ENCODE results near the gene TSG101.

The TSG101 gene, protein sequence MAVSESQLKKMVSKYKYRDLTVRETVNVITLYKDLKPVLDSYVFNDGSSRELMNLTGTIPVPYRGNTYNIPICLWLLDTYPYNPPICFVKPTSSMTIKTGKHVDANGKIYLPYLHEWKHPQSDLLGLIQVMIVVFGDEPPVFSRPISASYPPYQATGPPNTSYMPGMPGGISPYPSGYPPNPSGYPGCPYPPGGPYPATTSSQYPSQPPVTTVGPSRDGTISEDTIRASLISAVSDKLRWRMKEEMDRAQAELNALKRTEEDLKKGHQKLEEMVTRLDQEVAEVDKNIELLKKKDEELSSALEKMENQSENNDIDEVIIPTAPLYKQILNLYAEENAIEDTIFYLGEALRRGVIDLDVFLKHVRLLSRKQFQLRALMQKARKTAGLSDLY

DNA sequence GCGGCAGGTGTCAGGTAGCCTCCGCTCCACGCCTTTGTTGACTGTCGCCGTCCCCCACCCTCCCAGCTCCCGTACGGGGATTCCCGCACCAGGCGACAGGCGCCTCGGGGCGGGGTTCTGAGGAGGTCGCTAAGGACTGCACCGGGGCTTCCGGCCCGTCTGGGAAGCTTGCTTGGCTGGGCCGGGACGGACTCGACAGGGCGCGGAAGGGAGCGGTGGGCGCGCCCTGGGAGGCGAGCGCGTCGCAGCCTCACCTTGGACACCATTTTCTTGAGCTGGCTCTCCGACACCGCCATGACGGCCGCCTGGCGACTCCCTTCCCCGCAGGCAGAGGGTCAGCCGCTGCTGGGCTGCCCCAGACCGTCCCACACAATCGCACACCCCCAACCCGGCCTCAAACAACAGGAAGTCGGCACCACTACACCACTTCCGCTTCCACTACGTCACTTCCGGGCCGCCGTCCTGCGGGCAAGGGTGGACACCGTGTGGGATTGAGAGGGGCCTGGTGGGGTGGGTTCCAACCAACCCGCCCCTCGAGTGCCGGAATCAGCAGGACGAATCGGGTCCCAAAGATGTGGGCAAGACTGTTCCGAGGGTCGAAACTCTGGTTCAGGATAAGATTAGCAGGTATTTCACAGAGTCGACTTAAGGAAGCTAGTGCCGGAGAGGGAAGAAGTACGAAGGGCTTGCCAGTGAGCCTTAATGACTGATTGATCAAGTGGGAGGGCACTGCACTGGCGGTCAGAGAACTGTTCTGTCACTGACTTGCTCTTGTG lies at the start of gene TSG101:
TSG101 (minus strand) TSS at position 422 of the 776 bp plus-strand sequence; CDS start at position 296, 126 bp downstream.
- FAIRE-seq (no peak), DNase-seq (ENCODE audit: low spot score) (peak; percentile 77)

DNA sequence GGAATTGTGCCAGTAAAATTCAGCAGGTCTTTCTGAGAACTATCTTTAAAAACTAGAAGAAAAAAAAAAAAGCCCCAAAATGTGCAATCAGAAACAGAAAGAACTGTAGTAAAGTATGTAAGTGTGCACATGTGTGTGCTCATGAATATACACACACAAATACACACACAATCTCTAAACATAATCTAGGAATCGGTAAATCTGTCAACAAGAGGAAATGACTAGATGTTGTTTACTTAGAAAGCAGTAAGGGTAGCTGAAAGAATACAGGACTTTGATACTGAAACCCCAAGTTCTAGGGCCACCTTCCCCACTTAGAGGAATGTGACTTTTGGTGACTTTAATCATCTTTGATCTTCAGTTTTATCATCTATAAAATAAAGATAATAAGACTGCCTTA lies 48.6 kb upstream of the TSG101 start:
- no peak for DNase-seq (ENCODE audit: low spot score)
- FAIRE-seq: no peak

DNA sequence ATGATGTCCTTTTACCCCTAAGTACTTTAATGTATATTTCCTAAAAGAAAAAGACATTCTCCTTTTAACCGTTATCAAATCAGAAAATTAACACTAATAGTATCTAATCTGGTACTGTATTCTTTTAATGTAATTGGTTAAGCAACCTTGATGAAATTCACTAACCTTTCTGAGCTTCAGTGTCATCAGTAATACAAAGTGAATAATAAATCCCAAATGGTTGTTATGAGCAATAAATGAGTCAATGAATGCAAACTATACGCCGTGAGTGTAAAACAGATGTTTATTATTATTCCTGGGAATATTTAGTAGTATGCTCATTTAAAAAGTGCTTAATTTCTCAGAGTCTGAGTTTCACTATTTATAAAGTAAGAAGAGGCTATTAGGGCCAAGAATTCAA lies 40.3 kb upstream of the TSG101 start:
- FAIRE-seq: no peak

DNA sequence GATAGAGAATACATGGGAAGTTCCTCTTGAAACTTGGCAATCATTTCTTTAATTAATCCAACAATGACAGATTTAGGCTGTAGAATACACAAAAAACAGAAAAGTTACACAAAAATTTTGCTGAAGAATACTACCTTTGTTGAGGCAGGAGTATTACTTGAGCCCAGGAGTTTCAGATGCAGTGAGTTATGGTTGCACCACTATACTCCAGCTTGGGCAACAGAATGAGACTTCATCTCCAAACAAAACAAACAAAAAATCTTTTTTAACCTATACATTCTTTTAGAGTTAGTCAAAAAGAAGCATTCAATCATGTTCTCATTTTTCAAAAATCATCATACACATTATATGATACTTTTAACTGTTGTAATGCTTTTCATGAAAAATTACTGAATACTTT lies 39.7 kb upstream of the TSG101 start:
- FAIRE-seq (no peak), DNase-seq (ENCODE audit: low spot score) (no peak)

More for the DNA sequence above, 40.3 kb upstream of the TSG101 start:
- no peak for DNase-seq (ENCODE audit: low spot score)

DNA sequence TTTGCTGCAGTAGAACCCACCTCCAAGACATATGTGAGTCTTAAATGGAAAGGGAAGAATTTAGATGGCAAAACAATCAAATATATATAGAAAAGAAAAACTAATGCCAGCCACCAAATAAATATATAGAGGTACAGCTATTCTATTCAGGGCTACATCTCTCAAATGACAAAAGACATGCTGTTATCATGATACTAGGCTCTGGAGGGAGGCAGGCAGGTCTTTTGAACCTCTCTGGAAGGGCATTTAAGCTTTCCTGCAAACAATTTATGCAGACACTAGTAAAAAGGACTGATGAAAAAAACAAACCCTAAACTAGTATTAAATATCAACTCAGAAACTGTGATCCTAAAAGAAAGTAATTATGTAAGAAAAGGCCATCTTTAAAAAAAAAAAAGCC lies 37.4 kb upstream of the TSG101 start:
- no peak for FAIRE-seq

DNA sequence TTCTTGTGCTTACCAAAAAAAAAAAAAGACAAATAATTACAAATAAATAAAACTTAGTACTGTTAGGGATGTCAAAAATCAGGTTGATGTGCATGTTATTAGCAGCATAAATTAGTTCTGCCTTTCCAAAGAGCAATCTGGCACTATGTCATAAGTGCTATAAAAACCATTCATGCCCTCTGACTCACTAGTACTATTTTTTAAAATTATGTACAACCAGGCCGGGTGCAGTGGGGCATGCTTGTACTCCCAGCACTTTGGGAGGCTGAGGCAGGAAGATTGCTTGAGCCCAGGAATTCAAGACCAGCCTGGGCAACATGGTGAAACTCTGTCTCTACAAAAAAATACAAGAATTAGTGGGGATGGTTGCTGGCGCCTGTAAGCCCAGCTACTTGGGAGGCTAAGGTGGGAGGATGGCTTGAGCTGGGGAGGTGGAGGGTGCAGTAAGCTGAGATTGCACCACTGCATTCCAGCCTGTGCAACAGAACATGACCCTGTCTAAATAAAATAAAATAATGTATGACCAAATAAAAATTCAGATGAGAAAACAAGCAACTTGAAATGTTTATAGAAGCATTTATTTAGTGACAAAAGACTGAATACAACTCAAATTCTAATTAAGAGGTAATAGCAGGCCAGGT lies 36.5 kb upstream of the TSG101 start:
- FAIRE-seq (no peak), DNase-seq (ENCODE audit: low spot score) (no peak)

More for the DNA sequence above, 37.4 kb upstream of the TSG101 start:
- DNase-seq (ENCODE audit: low spot score): no peak

DNA sequence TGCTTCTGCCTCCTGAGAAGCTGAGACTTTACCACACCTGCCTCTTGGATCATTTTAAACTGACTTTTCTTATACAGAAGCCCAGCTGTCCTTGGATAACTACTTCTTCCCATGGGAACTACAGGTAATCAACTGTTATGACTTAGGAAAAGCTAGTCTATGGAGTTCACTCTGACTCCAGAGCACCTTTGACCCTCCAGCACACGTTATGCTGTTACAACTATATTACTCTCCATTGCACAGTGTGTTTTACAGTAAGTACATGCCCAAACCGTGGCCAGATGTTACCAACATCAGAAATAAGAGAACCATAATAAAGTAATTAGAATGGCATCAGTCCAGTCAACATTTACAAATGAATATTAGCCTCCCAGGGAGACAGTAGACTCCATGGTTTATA lies 21.3 kb upstream of the TSG101 start:
- FAIRE-seq: no peak

DNA sequence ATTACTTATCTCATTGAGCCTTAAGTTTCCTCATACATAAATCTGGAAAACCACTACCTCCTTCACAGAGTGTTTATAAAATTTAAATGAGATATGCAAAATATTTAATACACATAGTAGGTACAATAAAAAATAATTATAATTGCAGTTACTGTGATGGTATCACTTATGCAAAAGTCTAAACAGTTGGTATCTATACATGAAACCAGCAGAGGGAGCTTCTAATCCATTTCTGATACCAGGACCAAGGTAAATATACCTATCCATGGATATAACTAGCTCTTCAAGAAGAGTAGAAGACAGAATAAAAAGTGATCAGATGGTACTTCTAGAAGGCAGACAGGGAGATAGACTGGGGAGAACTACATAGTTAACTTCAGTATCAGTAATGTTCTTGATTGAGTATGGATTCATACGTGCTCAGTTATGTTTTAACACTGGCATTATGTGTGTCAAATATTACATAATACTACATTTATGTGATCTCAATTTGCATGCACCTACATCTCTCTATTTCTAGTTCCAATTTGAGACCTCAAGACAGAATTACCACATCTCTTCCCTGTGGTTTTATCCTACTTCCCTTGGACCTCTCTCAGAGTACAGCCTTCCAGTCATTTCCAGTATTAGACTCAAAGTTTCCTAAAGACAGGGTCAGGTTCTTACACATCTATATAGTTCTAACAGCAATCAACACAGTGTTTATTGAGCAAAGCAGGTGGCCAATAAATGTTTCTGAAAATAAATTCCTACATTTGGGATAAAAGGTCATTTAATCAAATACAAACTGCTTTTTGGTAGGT lies 13.7 kb upstream of the TSG101 start:
- DNase-seq (ENCODE audit: low spot score) (peak; percentile 35), FAIRE-seq (no peak)

More for the DNA sequence above, 21.3 kb upstream of the TSG101 start:
- DNase-seq (ENCODE audit: low spot score): no peak

DNA sequence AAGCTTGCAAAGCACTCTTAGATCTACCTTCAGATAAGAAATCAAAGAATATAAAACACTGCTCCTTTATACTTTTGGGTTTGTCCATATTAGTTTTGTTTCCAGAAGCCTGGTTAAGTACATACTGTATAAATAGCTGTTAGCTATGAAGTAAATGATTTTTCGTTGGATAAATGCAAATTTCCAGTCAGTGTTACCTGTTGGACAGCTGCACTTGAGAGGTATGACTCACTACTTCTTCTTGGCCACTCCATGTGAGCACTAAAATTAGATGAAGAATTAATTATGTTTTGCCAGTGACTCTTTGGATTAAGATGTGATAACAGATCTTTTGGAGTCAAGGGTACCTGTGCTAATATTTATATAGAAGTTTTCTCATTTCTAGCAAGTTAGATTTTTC lies 9.5 kb upstream of the TSG101 start:
- DNase-seq (ENCODE audit: low spot score) (no peak), FAIRE-seq (no peak)

DNA sequence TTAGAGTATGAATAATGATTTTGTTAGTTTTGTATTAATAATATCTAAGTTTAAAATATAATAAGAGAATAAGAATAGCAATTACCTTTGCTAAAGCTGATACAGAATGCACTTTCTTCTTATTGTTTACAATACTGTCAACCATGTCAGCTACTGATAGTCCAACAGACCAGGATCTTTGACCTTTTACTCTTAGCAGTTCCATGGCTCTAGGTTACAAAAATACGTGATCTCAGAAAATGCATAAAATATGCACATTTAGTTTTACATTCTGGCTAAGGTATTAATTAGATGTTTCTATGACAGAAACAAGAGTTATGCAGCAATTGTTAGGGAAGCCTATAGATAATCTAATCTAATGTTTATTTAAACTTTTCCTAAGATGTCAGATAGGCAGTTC lies 7.5 kb upstream of the TSG101 start:
- FAIRE-seq: no peak
- no peak for DNase-seq (ENCODE audit: low spot score)

DNA sequence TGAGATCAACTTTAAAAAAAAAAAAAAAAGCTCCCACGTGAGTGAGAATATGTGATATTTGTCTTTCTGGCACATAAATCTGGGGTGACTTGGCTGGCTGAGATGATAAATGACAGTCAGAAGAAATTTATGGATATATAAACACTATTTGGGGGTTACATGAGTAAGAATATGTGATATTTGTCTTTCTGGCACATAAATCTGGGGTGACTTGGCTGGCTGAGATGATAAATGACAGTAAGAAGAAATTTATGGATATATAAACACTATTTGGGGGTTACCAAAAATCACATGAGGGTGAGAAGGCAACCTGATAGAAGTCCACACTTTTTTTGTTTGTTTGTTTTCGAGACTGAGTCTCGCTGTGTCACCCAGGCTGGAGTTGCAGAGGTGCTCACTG lies 6.6 kb upstream of the TSG101 start:
- FAIRE-seq: no peak

DNA sequence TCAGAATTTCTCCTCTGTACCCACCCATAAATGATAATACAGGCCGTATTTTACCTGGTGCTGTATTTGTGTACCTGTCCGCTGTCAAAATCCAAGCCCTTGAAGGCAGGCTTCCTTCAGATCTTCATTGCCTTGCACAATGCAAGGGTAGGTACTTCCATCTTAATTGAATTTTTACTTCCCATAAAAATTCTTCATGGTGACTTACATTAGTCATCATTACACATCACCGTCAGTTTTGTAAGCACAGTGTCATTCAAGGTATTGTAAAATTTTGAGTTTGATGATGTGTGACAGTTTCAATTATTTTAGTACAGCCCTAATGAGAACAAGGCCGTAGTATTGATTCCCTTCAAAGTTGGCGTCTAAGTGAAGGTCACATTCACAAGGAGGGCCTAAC lies 770 bp upstream of the TSG101 start:
- no peak for FAIRE-seq

More for the DNA sequence above, 6.6 kb upstream of the TSG101 start:
- DNase-seq (ENCODE audit: low spot score): no peak

DNA sequence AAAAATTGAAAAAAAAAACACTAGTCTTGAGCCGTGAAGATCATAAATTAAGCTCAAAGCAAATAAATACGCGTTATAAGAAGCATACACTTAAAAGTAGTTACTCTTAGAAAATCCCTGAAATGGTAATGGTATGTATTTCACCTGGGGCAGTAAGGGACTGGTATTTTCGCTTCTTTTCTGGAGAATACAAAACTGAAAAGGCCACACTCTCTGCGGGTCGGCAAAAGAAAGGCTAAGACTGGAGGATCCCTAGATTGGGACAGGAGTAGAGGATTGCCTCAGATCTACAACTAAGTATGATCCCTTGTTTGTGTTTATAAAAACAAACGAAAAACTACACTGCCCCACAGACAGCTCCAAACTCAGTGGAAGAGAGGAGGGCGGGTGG lies 617 bp downstream of the TSG101 start:
- FAIRE-seq: no peak
- no peak for DNase-seq (ENCODE audit: low spot score)

More for the DNA sequence above, 770 bp upstream of the TSG101 start:
- peak; percentile 30 for DNase-seq (ENCODE audit: low spot score)

DNA sequence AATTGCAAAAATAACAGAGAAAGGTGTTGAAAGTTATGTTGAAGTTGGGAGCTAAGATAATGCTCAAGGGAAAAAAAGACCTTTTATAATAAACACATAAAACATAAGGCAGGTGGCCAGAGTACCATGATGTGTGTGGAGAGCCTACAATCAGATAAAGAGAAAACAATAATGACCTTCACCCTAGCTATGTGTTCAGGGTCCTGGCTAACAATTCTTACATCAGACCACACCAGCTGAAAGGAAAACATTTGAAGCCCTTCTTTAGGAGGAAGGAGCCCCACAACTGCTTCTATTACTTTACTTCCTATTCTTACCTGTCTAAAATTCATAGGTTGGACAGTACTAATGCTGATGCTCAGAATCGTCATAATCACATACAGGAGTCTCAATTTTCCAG lies 2.5 kb downstream of the TSG101 start:
- no peak for DNase-seq (ENCODE audit: low spot score)
- no peak for FAIRE-seq

DNA sequence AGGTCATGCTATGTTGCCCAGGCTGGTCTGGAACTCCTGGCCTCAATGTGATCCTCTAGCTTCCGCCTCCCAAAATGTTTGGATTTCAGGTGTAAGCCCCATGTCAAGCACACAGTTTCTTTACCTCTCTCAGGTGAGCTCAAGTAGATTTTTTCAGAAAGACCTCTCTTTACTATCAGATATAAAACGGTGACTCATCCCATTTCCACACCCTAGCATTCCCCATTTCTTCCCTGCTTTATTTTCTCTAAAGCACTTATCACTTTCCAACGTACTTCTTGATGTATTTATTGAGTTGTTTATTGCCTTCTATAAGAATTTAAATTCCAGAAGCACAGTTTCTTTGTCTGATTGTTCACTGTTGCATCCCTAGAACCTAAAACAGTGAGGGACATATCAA lies 3.7 kb downstream of the TSG101 start:
- no peak for DNase-seq (ENCODE audit: low spot score)

DNA sequence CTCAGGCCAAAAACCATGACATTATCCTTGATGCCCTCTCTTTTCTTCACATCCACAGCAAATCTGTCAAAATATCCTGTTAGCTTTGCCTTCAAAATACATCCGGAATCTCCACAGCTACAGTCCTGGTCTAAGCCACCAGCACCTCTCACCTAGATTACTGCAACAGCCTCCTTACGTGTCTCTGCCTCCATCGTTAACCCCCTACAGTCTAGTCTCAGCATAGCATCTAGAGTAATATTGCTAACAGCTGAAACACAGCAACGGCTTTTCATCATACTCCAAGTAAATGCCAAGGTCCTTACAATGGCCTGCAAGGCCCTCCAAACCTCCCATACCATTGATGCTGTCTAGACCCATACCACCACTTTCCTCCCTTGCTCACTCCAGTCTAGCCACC lies 4.4 kb downstream of the TSG101 start:
- DNase-seq (ENCODE audit: low spot score) (no peak), FAIRE-seq (no peak)

More for the DNA sequence above, 3.7 kb downstream of the TSG101 start:
- FAIRE-seq: no peak

DNA sequence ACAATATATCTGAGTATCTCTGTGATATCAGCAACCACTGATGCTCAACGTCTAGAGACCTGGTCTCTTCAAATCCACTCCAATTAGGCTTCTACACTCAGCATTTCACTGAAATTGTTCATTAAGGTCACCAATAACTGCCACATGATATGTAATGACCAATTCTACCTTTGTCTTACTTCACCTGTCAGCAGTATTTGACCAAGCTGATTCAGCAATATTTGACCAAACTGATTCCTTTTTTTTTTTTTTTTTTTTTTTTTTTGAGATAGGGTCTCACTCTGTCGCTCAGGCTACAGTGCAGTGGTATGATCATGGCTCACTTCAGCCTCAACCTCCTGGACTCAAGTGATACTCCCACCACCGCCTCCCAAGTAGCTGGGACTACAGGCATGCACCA lies 5.6 kb downstream of the TSG101 start:
- no peak for FAIRE-seq
- no peak for DNase-seq (ENCODE audit: low spot score)

DNA sequence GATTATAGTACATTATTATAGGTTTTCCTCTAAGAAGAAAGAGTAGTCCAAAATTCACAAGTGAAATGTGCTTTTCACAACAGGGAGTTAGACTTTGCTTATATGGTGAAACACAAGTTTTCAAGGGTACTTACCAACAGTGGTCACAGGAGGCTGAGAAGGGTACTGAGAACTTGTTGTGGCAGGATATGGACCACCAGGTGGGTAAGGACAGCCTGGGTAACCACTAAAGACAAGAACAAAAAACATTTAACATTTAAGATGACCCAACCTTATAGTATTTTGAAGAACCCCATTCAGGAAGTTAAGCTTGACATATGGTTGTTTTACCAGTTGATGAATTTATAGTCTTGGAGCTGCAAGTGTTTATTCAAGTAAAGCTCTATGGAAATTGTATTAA lies 24.4 kb downstream of the TSG101 start:
- FAIRE-seq (no peak), DNase-seq (ENCODE audit: low spot score) (no peak)

DNA sequence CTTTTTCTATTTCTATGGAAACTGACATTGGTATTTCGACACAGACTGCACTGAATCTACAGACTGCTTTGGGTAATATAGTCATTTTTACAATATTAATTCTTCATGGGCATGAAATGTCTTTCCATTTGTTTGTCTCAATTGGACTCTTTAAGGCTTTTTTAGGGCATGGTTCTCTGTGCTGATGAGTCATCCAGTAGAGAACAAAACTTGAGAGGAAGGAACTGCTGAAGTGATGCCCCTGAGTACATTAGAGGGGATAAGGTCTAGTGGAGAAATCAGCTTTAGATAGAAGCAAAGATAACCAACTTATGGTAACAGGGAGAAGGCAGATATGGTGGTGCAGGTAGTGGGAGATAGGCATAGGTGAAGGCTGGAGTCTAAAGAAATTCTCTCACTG lies 25.1 kb downstream of the TSG101 start:
- DNase-seq (ENCODE audit: low spot score) (no peak), FAIRE-seq (no peak)

DNA sequence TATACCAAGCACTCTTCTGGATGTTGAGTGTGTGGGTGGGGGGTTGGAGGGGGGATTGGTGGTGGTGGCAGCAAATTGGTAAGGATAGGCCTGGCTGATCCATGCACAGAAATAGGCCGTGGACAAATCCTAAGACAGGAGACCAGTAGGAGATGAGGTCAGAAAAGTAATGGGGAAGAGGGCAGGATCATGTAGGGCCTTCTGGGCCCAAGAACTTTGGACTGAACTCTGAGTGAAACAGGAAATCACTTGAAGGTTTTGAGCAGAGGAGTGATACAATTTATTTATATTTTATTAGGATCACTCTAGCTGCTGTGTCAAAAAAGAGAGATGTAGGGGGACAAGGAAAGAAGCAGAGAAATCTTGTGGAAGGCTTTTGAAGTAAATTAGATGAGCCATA lies 28.7 kb downstream of the TSG101 start:
- no peak for DNase-seq (ENCODE audit: low spot score)
- no peak for FAIRE-seq

DNA sequence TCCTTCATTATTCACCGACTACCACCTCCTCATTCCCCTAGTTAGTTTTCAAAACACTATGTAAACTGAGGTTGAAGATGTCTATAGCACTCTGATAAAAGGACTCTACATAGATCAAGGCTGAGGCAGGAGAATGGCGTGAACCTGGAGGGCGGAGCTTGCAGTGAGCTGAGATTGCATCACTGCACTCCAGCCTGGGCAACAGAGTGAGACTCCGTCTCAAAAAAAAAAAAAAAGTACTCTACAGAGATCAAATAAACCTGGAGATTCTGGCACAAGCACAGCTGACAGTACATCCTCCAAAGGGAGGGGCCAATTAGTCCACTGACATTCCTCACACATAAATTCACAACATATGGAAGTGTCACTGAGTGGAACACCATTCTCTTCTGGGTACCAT lies 31.0 kb downstream of the TSG101 start:
- FAIRE-seq: no peak
- no peak for DNase-seq (ENCODE audit: low spot score)

Data from RCC 7860 (cell line).